Panc1 (cell line): ENCODE measurements around the gene PTPRN. TPM values are rescaled to one million over a fixed set of nuclear protein-coding genes. Genes with fewer than 3 reads are reported as not detected.
"Not testable (repeated sequence)": the region's sequence is repeated elsewhere in the genome, so short reads cannot be mapped to it uniquely, and the experiment has no call there.

ENCODE experiments used
- ATAC-seq: fragments of 200-7000 bp; cut with Tn5 transposase; 2 replicates; pipeline ENCODE4 v1.9.1; 2020; ENCODE audit warnings: mild to moderate bottlenecking, moderate library complexity
- BruUV-seq: library from RNA; stranded (reverse); fragments of 400-500 nt; replicated peaks from 2 replicates; lab custom pipeline; 2021; lab: Mats Ljungman, UMichigan
- CTCF ChIA-PET: fragments of 300-600 bp; sonication (Branson Sonifier 250); formaldehyde crosslinking; loops from one replicate; lab custom pipeline; 2022; ENCODE audit warnings: antibody characterized with exemption; lab: Charles Lee
- POLR2A ChIA-PET: fragments of 300-600 bp; sonication (Branson Sonifier 250); formaldehyde crosslinking; loops from one replicate; lab custom pipeline; 2022; ENCODE audit warnings: antibody characterized with exemption; lab: Charles Lee
- DNase-seq: peaks from one replicate; pipeline ENCODE4 v3.0.0-alpha.2; 2010; ENCODE audit warnings: low read depth, low spot score
- H3K27ac ChIP-seq: 2 replicates; pipeline ENCODE4 v1.5.1; 2011; ENCODE audit warnings: mild to moderate bottlenecking, low read length, inconsistent platforms
- H3K27me3 ChIP-seq: fragments of 200-500 bp; sonication (Bioruptor generic); 2 replicates; pipeline ENCODE4 v1.6.0; 2014; ENCODE audit warnings: low read length, inconsistent platforms; ENCODE audit not compliant: control insufficient read depth, insufficient read depth
- H3K36me3 ChIP-seq: fragments of 200-500 bp; sonication (Bioruptor generic); 2 replicates; pipeline ENCODE4 v1.5.1; 2014; ENCODE audit warnings: inconsistent platforms, mild to moderate bottlenecking, low read length, moderate library complexity; ENCODE audit not compliant: control insufficient read depth, insufficient read depth
- H3K4me1 ChIP-seq: 2 replicates; pipeline ENCODE4 v1.5.1; 2011; ENCODE audit warnings: inconsistent platforms, mild to moderate bottlenecking, low read length, moderate library complexity; ENCODE audit not compliant: control insufficient read depth, insufficient read depth
- H3K4me3 ChIP-seq, 2 experiments: 2 replicates each; pipeline ENCODE4 v1.5.1; 2011 to 2012; ENCODE audit warnings: low read depth in 2 of 2, low read length in 2 of 2, mild to moderate bottlenecking in 2 of 2, inconsistent platforms in 1 of 2, moderate library complexity in 1 of 2
- H3K9me3 ChIP-seq: fragments of 200-500 bp; sonication (Bioruptor generic); 2 replicates; pipeline ENCODE4 v1.5.1; 2014; ENCODE audit warnings: low read depth, mild to moderate bottlenecking, inconsistent platforms, low read length, moderate library complexity; ENCODE audit not compliant: control insufficient read depth, insufficient read depth
- CTCF ChIP-seq: fragments of 450-650 bp; IDR thresholded peaks from 2 replicates; pipeline ENCODE4 v1.5.1; 2017; ENCODE audit warnings: mild to moderate bottlenecking
- POLR2AphosphoS5 ChIP-seq: IDR thresholded peaks from 2 replicates; pipeline ENCODE4 v1.6.1; 2012; ENCODE audit warnings: mild to moderate bottlenecking, low read depth, low read length, moderate library complexity
- SIN3A ChIP-seq: IDR thresholded peaks from 2 replicates; pipeline ENCODE4 v1.6.1; 2012; ENCODE audit warnings: low read depth, mild to moderate bottlenecking, low read length, moderate library complexity, borderline replicate concordance; ENCODE audit not compliant: insufficient read depth
- TCF7L2 ChIP-seq: IDR thresholded peaks from 2 replicates; pipeline ENCODE4 v1.6.1; 2011; ENCODE audit warnings: mild to moderate bottlenecking, low read depth, low read length, inconsistent platforms
- in situ Hi-C: cut with HindIII; loops from 2 replicates; pipeline ENCODE4 v1.10.0; 2016; ENCODE audit warnings: low sequenced_read_pairs, low pct_unique_long_range_greater_than_20kb
- intact Hi-C: fragments of 100-400 bp; cut with micrococcal nuclease; formaldehyde crosslinking; loops from one replicate; pipeline ENCODE4 v1.10.0; 2022; ENCODE audit not compliant: unreplicated experiment
- total RNA-seq: library from RNA; stranded (reverse); gene quantifications from one replicate; pipeline ENCODE4 v1.2.1, GENCODE V29; 2021; ENCODE audit not compliant: unreplicated experiment
- TF ChIP-seq, protein P1 (sequence below), 2 experiments: IDR thresholded peaks; 2 replicates each; pipeline ENCODE4 v1.6.1; 2011 to 2012; ENCODE audit warnings: low read depth in 2 of 2, control low read depth in 1 of 2, low read length in 1 of 2, mild to moderate bottlenecking in 1 of 2, moderate library complexity in 1 of 2; ENCODE audit not compliant: insufficient read depth in 1 of 2

PTPRN gene
- total RNA-seq, 1 experiment from 2014 or later, result not detected

DNA sequence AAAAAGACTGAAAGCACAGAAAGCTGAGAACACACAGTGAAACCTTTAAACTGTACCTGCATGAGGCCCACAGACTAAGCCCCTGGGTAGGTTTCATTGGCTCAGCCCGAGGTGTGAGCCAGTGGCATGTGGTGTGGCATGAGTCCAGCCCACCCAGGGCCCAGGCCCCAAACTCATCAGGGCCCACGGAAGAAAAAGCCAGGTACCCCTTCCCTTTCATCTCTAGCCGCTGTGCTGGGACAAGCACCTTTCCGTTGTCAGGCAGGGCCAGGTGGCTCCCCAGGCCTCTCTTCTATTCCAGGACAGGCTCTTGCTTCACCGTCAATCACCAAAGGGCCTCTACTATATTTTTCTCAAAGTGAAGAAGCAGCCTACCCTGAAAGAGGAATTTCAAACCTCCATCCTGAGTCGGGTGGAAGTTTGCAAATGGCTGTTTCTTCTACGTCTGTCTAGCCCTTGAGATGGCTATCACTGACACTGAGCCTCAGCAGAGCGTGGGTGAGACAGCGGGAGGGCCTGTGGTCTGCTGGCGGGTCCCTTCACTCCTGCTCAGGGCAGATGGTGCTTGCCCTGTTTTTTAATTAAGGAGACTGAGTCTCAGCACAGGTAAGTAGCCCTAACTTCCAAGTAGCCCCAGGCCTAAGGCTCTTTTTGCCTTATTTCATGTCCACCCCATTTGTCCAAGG lies 21.5 kb downstream of the PTPRN start:
- ChIA-PET CTCF (no interaction called here), POLR2A (no interaction called here)
- no peak overlapping the region for H3K4me3 ChIP-seq
- H3K27ac ChIP-seq, result no peak overlapping the region
- in situ Hi-C loops, result no loop called here
- no TSS peak for BruUV-seq
- no peaks in the 10 kb centered on the region for H3K36me3 ChIP-seq
- DNase-seq, result no peak
- H3K27me3 ChIP-seq, result no peaks in the 10 kb centered on the region
- H3K4me1 ChIP-seq, result peaks cover 4% of the 10 kb centered on the region; the same call in 1 of the 2 replicates
- ATAC-seq, result no peak
- TF ChIP-seq, protein P1, sequence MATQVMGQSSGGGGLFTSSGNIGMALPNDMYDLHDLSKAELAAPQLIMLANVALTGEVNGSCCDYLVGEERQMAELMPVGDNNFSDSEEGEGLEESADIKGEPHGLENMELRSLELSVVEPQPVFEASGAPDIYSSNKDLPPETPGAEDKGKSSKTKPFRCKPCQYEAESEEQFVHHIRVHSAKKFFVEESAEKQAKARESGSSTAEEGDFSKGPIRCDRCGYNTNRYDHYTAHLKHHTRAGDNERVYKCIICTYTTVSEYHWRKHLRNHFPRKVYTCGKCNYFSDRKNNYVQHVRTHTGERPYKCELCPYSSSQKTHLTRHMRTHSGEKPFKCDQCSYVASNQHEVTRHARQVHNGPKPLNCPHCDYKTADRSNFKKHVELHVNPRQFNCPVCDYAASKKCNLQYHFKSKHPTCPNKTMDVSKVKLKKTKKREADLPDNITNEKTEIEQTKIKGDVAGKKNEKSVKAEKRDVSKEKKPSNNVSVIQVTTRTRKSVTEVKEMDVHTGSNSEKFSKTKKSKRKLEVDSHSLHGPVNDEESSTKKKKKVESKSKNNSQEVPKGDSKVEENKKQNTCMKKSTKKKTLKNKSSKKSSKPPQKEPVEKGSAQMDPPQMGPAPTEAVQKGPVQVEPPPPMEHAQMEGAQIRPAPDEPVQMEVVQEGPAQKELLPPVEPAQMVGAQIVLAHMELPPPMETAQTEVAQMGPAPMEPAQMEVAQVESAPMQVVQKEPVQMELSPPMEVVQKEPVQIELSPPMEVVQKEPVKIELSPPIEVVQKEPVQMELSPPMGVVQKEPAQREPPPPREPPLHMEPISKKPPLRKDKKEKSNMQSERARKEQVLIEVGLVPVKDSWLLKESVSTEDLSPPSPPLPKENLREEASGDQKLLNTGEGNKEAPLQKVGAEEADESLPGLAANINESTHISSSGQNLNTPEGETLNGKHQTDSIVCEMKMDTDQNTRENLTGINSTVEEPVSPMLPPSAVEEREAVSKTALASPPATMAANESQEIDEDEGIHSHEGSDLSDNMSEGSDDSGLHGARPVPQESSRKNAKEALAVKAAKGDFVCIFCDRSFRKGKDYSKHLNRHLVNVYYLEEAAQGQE (IDR thresholded peaks at IDR 0.05; ENCODE audit: insufficient read depth in 1 of 2, low read depth in 2 of 2, low read length in 1 of 2), result no peak
- TF ChIP-seq CTCF (no peak), SIN3A (no peak), POLR2AphosphoS5 (no peak; the same call in 1 of the 2 replicates), TCF7L2 (no peak)
- H3K9me3 ChIP-seq, result no peaks in the 10 kb centered on the region
- intact Hi-C loops, result no loop called here

DNA sequence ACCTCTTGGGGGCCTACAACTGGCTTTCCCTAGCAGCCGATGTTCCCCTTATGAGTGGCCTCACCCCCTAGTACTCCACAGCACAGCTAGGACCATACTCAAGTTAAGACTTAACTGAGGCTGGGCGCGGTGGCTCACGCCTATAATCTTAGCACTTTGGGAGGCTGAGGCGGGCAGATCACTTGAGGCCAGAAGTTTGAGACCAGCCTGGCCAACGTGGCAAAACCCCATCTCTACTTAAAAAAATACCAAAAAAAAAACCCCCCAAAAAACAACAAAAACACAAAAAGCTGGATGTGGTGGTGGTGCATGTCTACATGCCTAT lies 22.1 kb downstream of the PTPRN start:
- H3K27ac ChIP-seq, H3K36me3 ChIP-seq, ATAC-seq, in situ Hi-C loops, H3K4me1 ChIP-seq, H3K27me3 ChIP-seq, H3K4me3 ChIP-seq, intact Hi-C loops, H3K9me3 ChIP-seq, POLR2A ChIA-PET, DNase-seq, BruUV-seq: not testable (repeated sequence)
- CTCF ChIA-PET, result interaction anchor here (0.5 kb wide), 1 partner anchor 282 kb away, joined by 15 read pairs; no protein-coding TSS in a partner anchor

GRCh38 chr2:219286436-219287115 lies 22.6 kb downstream of the PTPRN start:
- intact Hi-C loops, result no loop called here
- H3K27me3 ChIP-seq, result no peaks in the 10 kb centered on the region
- ChIA-PET CTCF (interaction anchor here (0.5 kb wide), 1 partner anchor 282 kb away, joined by 15 read pairs; no protein-coding TSS in a partner anchor), POLR2A (no interaction called here)
- no peaks in the 10 kb centered on the region; the same call in 1 of the 2 replicates for H3K36me3 ChIP-seq
- TF ChIP-seq TCF7L2 (no peak), CTCF (no peak), POLR2AphosphoS5 (no peak), SIN3A (no peak)
- TF ChIP-seq, protein P1 (IDR thresholded peaks at IDR 0.05; ENCODE audit: insufficient read depth in 1 of 2, low read depth in 2 of 2, low read length in 1 of 2), result no peak
- ATAC-seq, result no peak
- no peak overlapping the region for H3K4me3 ChIP-seq
- in situ Hi-C loops, result no loop called here
- H3K27ac ChIP-seq, result no peak overlapping the region
- no peak for DNase-seq
- peaks cover 4% of the 10 kb centered on the region; the same call in 1 of the 2 replicates for H3K4me1 ChIP-seq
- no peaks in the 10 kb centered on the region for H3K9me3 ChIP-seq
- TSS peak; percentile 86 for BruUV-seq
